Bronchial epithelial cell (primary cell): Measurements from ENCODE around the gene IRX4. TPM values are rescaled to one million over a fixed set of nuclear protein-coding genes. Genes with fewer than 3 reads are reported as not detected.

Experiments used
- DNase-seq: peaks from one replicate; pipeline ENCODE4 v3.0.0-alpha.2; 2010; ENCODE audit warnings: low read depth
- FAIRE-seq: peaks from 2 replicates; lab custom pipeline; 2011; peaks lifted over from hg19 to GRCh38; lab: Jason Lieb, UNC
- H3K27me3 ChIP-seq: 2 replicates; pipeline ENCODE4 v1.5.1; 2011; ENCODE audit warnings: low read length; ENCODE audit not compliant: control insufficient read depth, insufficient read depth
- H3K36me3 ChIP-seq: 2 replicates; pipeline ENCODE4 v1.5.1; 2011; ENCODE audit warnings: low read length; ENCODE audit not compliant: control insufficient read depth, insufficient read depth
- H3K4me3 ChIP-seq: 2 replicates; pipeline ENCODE4 v1.5.1; 2011; ENCODE audit warnings: mild to moderate bottlenecking, low read depth, low read length, control low read depth
- total RNA-seq: library from RNA; depleted of rRNA; stranded (reverse); fragments of >200 nt; gene quantifications from 2 replicates; pipeline ENCODE4 v1.2.1, GENCODE V29; 2014
- TF ChIP-seq, protein P1 (sequence below): IDR thresholded peaks from 2 replicates; pipeline ENCODE4 v1.5.1; 2011; ENCODE audit warnings: mild to moderate bottlenecking, moderate library complexity, low read length, control low read depth, inconsistent platforms; ENCODE audit not compliant: insufficient read depth, severe bottlenecking

The IRX4 gene
- total RNA-seq, 1 donor from 2014 or later = 1.1 TPM

DNA sequence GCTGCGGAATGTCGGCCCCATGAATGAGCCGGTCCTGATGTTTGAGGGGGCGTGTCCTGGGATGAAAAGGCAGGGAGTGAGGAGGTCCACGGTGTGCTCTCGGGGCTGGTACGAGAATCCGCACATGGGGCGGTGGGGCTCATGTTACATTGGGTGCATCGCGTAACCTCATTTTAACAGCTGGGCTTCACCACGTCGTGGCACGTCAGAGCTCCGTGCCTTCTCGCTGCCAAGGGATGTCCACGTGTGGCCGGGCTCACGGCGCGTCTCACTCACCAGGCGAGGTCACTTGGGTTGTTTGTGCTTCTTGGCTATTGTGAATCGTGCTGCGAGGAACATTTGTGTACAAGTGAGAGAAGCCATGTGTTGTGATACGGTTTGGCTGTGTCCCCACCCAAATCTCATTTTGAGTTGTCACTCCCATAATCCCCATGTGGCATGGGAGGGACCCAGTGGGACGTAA is 29.1 kb upstream of the IRX4 start:
- Histone ChIP-seq H3K4me3 (no peak overlapping the region), H3K27me3 (no peaks in the 10 kb centered on the region), H3K36me3 (no peaks in the 10 kb centered on the region)
- DNase-seq (no peak), FAIRE-seq (no peak)
- TF ChIP-seq, protein P1, sequence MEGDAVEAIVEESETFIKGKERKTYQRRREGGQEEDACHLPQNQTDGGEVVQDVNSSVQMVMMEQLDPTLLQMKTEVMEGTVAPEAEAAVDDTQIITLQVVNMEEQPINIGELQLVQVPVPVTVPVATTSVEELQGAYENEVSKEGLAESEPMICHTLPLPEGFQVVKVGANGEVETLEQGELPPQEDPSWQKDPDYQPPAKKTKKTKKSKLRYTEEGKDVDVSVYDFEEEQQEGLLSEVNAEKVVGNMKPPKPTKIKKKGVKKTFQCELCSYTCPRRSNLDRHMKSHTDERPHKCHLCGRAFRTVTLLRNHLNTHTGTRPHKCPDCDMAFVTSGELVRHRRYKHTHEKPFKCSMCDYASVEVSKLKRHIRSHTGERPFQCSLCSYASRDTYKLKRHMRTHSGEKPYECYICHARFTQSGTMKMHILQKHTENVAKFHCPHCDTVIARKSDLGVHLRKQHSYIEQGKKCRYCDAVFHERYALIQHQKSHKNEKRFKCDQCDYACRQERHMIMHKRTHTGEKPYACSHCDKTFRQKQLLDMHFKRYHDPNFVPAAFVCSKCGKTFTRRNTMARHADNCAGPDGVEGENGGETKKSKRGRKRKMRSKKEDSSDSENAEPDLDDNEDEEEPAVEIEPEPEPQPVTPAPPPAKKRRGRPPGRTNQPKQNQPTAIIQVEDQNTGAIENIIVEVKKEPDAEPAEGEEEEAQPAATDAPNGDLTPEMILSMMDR = no peak

DNA sequence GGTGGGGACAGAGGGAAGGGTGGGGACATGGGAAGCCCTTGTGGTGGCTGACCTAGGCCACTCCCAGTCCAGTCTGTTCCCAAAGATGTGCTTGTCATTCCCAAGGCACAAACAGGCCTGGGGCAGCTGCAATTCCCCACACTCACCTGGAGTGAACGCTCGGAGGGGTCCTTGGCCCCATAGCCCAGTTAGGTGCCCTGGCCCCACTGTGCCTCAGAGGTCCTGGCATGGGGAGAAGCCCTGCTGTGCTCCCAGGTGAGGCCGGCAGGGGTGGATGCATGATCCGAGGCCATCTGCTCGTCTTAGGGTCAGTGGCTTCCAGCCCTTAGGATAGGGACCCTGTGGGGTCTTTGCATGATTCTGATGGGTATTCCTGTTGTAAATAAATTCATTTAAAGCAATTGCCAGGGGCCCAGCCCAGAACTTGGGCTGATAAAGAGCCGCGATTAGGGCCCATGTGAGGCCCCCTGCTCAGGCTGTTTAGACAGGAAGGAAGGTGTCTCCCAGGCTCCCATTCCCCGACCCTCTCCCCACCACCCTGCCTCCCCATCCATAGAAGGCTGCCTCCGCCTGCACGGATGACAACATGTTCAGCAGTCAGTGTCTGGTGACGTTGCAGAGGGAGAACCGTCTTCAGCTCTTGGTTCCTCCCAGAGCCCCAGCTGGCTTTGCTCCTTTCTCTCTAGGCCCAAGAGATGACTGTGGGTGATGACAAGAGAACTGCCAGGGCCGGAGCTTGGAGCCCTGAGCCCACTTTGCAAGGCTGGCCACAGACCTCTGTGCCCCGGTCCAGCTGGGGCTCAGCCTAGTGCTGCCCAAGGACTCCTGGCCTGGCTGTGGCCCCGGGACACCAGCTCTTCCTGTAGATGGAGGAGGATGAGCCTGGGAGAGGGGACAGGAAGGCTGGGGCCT is 28.4 kb upstream of the IRX4 start:
- no peaks in the 10 kb centered on the region for H3K27me3 ChIP-seq
- TF ChIP-seq, protein P1 = no peak
- no peak overlapping the region for H3K4me3 ChIP-seq
- no peaks in the 10 kb centered on the region for H3K36me3 ChIP-seq
- no peak for DNase-seq
- no peak for FAIRE-seq

DNA sequence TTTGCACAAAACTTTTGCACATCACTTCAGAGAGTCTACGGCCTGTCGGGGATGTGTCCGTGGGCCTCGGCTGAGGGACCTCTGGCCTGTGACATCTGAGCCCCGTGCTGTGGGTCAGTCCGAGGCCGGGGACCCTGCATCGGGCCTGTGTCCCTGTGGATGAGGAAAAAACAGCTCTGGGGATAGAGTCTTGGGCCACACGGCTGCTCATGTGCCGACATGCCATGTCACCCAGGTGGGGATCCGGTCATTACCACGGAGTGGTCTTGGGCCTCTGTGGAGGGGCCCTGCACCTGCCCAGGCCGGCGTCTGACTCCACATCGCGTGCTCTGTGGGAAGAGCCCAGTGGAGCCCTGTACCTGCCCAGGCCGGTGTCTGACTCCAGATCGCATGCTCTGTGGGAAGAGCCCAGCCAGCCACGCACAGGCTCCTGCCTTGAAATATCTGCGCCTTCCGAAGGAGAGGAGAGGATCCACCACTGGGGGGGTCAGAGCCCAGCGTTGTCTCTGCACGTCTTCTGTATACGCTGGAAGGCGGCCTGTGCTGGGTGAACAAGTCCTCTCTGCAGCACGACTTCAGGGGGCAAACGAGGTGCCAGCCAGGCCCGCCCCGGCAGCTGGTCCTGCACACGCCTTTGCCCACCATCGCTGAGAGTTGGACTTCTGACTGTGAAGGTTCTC is 27.5 kb upstream of the IRX4 start:
- H3K27me3 ChIP-seq = no peaks in the 10 kb centered on the region
- TF ChIP-seq, protein P1 = no peak
- H3K36me3 ChIP-seq = no peaks in the 10 kb centered on the region
- no peak overlapping the region for H3K4me3 ChIP-seq
- no peak for DNase-seq
- no peak for FAIRE-seq

DNA sequence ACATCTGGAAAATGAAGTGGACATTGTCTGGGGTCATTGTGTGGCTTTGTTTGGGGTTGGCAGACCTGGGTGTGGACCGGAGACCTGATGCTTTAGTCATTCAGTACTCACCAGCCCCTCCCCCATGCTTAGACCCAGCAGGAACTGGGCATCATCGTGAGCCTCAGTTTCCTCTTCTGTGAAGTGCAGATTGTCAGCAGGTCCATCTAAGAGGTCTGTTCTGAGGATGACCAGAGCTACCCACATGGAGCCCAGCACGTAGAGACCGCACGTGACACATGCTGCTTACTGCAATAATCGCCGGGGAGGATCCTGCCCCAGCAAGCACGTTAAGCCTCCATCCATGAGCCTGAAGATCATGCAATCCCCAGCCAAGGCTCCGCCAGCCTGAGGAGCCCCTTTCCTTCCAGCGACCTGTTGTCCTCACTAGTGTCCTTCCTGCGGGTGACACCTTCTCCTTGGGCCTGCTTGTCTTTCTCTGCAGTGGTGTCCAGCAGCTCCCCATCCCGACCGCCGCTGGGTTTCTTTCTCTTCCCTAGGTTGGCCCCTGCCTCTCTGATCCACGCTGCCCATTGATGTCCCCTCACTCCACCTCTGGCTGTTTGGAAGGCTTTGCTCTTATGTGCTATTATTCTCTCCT is 26.7 kb upstream of the IRX4 start:
- no peaks in the 10 kb centered on the region for H3K36me3 ChIP-seq
- H3K27me3 ChIP-seq = no peaks in the 10 kb centered on the region
- FAIRE-seq = no peak
- TF ChIP-seq, protein P1 = no peak
- no peak for DNase-seq
- H3K4me3 ChIP-seq = no peak overlapping the region

DNA sequence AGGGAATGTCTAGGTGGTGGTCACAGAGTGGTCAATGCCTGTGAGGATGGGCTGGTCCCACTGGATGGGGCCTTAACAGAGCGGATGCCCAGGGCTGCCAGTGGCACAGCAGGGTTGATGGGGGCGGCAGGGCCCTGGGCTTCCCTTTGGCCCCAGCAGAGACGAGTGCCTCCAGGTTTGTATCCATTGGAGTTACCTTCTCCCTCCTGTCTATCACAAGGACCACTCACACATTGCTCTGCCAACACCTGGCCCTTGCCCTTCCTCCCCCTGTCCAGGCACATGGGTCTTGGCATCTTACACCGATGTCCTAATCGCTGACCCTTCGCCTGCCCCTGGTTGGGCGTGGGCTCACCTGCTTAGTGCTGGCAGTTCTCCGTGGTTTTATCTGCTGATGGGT is 26.2 kb upstream of the IRX4 start:
- TF ChIP-seq, protein P1 = no peak
- Histone ChIP-seq H3K27me3 (no peaks in the 10 kb centered on the region), H3K4me3 (no peak overlapping the region), H3K36me3 (no peaks in the 10 kb centered on the region)
- DNase-seq = no peak
- FAIRE-seq = no peak
